H1 (cell line): ENCODE measurements around the gene ALK. TPM values are rescaled to one million over a fixed set of nuclear protein-coding genes. Genes with fewer than 3 reads are reported as not detected.

Source experiments
- BRCA1 ChIP-seq: IDR thresholded peaks from 2 replicates; pipeline ENCODE4 v1.6.1; 2012; ENCODE audit warnings: low read depth, low read length, improper control_type of control experiment
- CEBPB ChIP-seq: IDR thresholded peaks from 2 replicates; pipeline ENCODE4 v1.6.1; 2012; ENCODE audit warnings: low read depth, low read length
- CHD7 ChIP-seq: fragments of 300-600 bp; sonication (generic); IDR thresholded peaks from 2 replicates; pipeline ENCODE4 v1.7.1; 2012; ENCODE audit warnings: low read length, moderate library complexity, mild to moderate bottlenecking, inconsistent platforms; ENCODE audit not compliant: insufficient replicate concordance
- MAX ChIP-seq: IDR thresholded peaks from 2 replicates; pipeline ENCODE4 v1.6.1; 2012; ENCODE audit warnings: inconsistent platforms
- USF2 ChIP-seq: IDR thresholded peaks from 2 replicates; pipeline ENCODE4 v1.6.1; 2011; ENCODE audit warnings: low read length, improper control_type of control experiment
- polyA plus RNA-seq, 7 experiments: library from polyadenylated mRNA; depleted of rRNA in 3 of 7; stranded (reverse) in 5 of 7; unstranded in 2 of 7; fragments of >200 nt in 5 of 7; fragments of 200-250 nt in 2 of 7; gene quantifications; 1 replicate in 5 of 7; 2 replicates in 1 of 7; 4 replicates in 1 of 7; pipeline versions ENCODE4 v1.2.1 to v1.2.3, GENCODE V29; 2011 to 2013; ENCODE audit warnings: missing spikeins in 2 of 7, mixed read lengths in 2 of 7
- total RNA-seq: library from RNA; stranded (reverse); fragmentation: NEBNext Ultra II Directional; extraction: Animal tissue kit (Norgen Biotek cat#: 25700); gene quantifications from 2 replicates; pipeline ENCODE4 v1.2.1, GENCODE V29; 2021

The ALK gene
- total and polyA plus RNA-seq, 2 of the 8 experiments (the other 6 are each of a cell fraction or from before 2014, with no cell fraction given) = 0.02 to 0.09 TPM

- no peak for TF ChIP-seq CHD7
- no peak for TF ChIP-seq USF2
- TF ChIP-seq MAX = no peak
- no peak for TF ChIP-seq CEBPB
- TF ChIP-seq BRCA1 = no peak
These were observed 711.8 kb downstream of the ALK start (continued) for GRCh38 chr2:29209551-29209950.
